ENCODE measurements around the gene SLC44A3.
A peak's percentile ranks its signal among the peaks of the same experiment; 100 is the strongest.

Gene SLC44A3

DNA sequence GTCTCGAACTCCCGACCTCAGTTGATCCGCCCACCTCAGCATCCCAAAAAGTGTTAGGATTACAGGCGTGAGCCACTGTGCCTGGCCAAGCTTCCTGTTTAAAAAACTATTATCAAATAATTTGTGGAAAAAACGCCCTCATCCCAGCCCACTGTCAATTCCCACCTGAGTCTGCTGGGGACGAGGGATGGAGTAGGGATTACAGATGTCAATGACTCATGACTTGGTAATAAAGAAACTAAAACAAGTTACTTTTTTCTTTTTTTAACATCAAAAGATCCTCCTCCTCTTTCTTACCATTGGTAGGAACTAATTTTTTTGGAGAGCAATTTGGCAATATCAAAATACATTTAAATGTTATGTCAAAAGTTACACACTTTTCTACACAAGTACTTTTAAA is 97.1 kb downstream of the SLC44A3 start:
- CTCF ChIA-PET, result interaction anchor here (1.4 to 1.7 kb wide), 3 partner anchors 9 to 63 kb away, joined by 4 to 7 read pairs (median 5); no protein-coding TSS in a partner anchor
- POLR2A ChIA-PET, result no interaction called here
- TF ChIP-seq, protein P1, sequence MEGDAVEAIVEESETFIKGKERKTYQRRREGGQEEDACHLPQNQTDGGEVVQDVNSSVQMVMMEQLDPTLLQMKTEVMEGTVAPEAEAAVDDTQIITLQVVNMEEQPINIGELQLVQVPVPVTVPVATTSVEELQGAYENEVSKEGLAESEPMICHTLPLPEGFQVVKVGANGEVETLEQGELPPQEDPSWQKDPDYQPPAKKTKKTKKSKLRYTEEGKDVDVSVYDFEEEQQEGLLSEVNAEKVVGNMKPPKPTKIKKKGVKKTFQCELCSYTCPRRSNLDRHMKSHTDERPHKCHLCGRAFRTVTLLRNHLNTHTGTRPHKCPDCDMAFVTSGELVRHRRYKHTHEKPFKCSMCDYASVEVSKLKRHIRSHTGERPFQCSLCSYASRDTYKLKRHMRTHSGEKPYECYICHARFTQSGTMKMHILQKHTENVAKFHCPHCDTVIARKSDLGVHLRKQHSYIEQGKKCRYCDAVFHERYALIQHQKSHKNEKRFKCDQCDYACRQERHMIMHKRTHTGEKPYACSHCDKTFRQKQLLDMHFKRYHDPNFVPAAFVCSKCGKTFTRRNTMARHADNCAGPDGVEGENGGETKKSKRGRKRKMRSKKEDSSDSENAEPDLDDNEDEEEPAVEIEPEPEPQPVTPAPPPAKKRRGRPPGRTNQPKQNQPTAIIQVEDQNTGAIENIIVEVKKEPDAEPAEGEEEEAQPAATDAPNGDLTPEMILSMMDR (IDR thresholded peaks at IDR 0.05; ENCODE audit: insufficient read depth, low read length, missing control alignments), result no peak
- no peak for DNase-seq (ENCODE audit: low read depth, low spot score)
- no peak overlapping the region for H3K4me3 ChIP-seq (ENCODE audit: low read depth, low read length)

DNA sequence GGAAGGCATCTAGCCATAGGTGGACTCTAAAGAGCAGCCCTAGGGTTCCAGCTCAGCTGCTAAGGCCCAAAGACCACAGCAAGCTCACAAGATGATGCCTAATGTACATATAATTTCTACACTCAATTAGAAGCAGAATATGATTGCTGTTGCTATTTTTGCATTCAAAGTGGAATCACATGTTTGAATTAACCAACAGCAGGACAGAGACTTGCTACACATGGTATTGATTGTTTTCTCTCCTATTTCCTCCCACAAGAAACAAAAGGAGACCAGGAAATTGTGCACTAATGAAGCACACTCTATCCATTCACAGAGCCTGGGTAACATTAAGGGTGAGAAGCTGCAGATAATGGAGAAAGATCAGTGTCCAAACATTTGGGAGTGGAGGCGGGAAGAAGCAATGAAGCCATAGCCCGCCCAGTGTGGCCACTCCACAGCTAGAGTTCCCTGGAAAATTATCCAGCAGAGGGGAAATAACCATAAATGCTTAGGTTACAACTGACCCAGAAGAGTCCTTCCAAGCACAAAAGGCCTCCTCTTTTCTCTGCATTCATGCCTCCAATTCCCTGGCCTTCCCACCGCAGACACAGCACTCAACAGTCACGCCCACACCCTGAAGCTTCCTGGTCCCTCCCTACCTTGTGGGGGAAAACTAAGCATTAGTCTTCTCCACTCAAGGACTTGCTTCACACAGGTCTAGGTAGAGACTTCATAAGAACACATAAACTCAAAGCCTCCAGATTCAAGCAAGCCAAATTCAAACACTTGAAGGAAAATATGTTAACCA is 99.3 kb downstream of the SLC44A3 start:
- TF ChIP-seq, protein P1 (IDR thresholded peaks at IDR 0.05; ENCODE audit: insufficient read depth, low read length, missing control alignments), result no peak
- DNase-seq (ENCODE audit: low read depth, low spot score), result no peak
- no peak overlapping the region for H3K4me3 ChIP-seq (ENCODE audit: low read depth, low read length)
- ChIA-PET CTCF (interaction anchor here (0.8 to 8.7 kb wide), 10 partner anchors 9 to 439 kb away, joined by 4 to 65 read pairs (median 4); no protein-coding TSS in a partner anchor), POLR2A (interaction anchor here (1.1 to 1.5 kb wide), 2 partner anchors 13 to 65 kb away, joined by 3 to 4 read pairs; no protein-coding TSS in a partner anchor)

DNA sequence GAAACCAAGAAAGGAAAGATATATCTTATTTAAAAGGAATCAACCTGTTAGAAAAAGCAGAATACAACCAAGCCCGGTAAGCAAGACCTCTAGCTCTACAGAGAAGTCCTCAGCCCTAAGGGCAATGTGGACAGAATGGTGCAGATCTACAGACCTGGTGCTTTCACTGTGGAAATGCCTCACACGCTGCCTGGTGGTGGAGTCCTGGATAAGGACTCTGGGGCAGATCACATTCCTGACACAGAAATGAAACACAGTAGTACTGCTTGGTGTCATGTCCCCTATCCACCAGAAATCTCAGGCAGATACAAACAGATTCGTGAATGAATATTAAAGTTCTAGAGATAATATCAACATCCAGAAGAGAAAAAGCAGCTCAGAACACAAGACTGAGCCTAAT is 99.9 kb downstream of the SLC44A3 start:
- CTCF ChIA-PET, result interaction anchor here (1.8 to 8.7 kb wide), 6 partner anchors 10 to 123 kb away, joined by 4 to 65 read pairs (median 14); no protein-coding TSS in a partner anchor

DNA sequence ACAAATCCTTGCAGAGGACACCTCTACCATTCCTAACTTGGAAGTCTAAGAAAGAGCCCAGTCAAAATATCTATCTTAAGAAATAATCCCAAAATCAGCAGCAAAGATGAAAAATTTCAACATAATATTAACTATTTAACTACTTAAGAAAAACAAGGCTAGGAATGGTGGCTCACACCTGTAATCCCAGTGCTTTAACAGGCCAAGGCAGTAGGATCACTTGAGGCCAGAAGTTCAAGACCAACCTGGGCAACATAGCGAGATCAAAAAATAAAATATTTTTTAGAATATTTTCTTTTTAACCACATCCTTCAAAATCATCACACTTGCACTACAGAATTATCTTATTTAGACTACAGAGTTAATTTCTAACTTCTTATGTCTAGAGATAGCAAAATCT is 101.8 kb downstream of the SLC44A3 start:
- no peak for DNase-seq (ENCODE audit: low read depth, low spot score)
- ChIA-PET POLR2A (no interaction called here), CTCF (interaction anchor here (1.1 to 8.7 kb wide), 6 partner anchors 9 to 121 kb away, joined by 3 to 65 read pairs (median 10); no protein-coding TSS in a partner anchor)
- H3K4me3 ChIP-seq (ENCODE audit: low read depth, low read length), result no peak overlapping the region
- TF ChIP-seq, protein P1 (IDR thresholded peaks at IDR 0.05; ENCODE audit: insufficient read depth, low read length, missing control alignments), result no peak

More for the DNA sequence above, 99.9 kb downstream of the SLC44A3 start:
- H3K4me3 ChIP-seq (ENCODE audit: low read depth, low read length), result no peak overlapping the region
- POLR2A ChIA-PET, result interaction anchor here (1.1 kb wide), 1 partner anchor 65 kb away, joined by 4 read pairs; no protein-coding TSS in a partner anchor
- TF ChIP-seq, protein P1 (IDR thresholded peaks at IDR 0.05; ENCODE audit: insufficient read depth, low read length, missing control alignments), result peak; percentile 13
- DNase-seq (ENCODE audit: low read depth, low spot score), result no peak

DNA sequence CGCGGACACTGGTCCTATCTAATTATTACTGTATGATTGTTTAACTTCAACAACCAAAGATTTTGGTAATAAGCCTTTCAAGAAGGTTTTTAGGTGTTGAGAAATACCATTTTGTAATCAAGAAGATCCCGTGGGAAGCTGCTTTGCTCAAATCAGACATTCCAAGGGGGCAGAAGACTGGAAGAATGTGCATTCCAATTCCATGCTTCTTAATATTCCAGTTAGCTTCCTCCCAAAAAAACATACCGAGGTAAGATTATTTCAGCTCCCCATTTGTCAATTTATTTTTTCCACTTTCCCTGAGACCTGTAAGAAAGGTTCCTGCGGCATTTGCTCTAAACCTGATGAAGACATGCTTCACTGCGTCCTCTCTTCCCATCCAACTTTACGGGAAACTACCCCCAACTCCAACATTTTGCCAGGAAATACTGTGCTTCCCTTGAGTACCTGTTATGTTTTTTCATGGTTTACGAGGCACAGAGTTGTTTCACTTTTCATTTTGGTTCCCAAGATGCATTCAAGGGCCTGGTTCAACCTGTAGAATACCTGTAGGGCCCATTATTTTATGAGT is 102.7 kb downstream of the SLC44A3 start:
- ChIA-PET POLR2A (interaction anchor here (0.6 to 1.5 kb wide), 4 partner anchors 16 to 150 kb away, joined by 3 to 6 read pairs (median 3); partner anchors contain the start of gene ALG14), CTCF (interaction anchor here (1.1 to 8.7 kb wide), 7 partner anchors 10 to 121 kb away, joined by 3 to 65 read pairs (median 9); no protein-coding TSS in a partner anchor)
- DNase-seq (ENCODE audit: low read depth, low spot score), result peak; percentile 70

More for the DNA sequence above, 102.7 kb downstream of the SLC44A3 start:
- H3K4me3 ChIP-seq (ENCODE audit: low read depth, low read length), result peak overlapping the region; percentile 45
- TF ChIP-seq, protein P1 (IDR thresholded peaks at IDR 0.05; ENCODE audit: insufficient read depth, low read length, missing control alignments), result no peak

Data from AG04449 (cell line).